ENCODE results near the gene TREM1. TPM values are rescaled to one million over a fixed set of nuclear protein-coding genes. Genes with fewer than 3 reads are reported as not detected.

Gene TREM1
- total RNA-seq: 0.92 TPM
- long read RNA-seq: 0 reads

- intact Hi-C loops (cut with micrococcal nuclease): no loop called here
- ATAC-seq (peak; percentile 80), DNase-seq (peak; percentile 53)
These were observed at the start of gene TREM1 for GRCh38 chr6:41286544-41287346. Gene TREM1, minus strand, starts transcription at chr6:41286682. Its CDS starts 27 bp downstream, at chr6:41286655.

GRCh38 chr6:41335943-41336342 is 49.5 kb upstream of the TREM1 start:
- ATAC-seq: no peak
- intact Hi-C loops (cut with micrococcal nuclease): no loop called here
- DNase-seq: no peak

- DNase-seq (no peak), ATAC-seq (no peak)
- intact Hi-C loops (cut with micrococcal nuclease): no loop called here
These were observed 48.8 kb upstream of the TREM1 start, which contains the start of gene NCR2 for GRCh38 chr6:41335296-41335695. Gene NCR2, plus strand, starts transcription at chr6:41335608. Its CDS starts 269 bp downstream, at chr6:41335877.

GRCh38 chr6:41334482-41335040 is 48.1 kb upstream of the TREM1 start:
- ATAC-seq (no peak), DNase-seq (no peak)

GRCh38 chr6:41332842-41333736 is 46.6 kb upstream of the TREM1 start:
- DNase-seq (no peak), ATAC-seq (no peak)
- intact Hi-C loops (cut with micrococcal nuclease): no loop called here

More at GRCh38 chr6:41334482-41335040, 48.1 kb upstream of the TREM1 start:
- intact Hi-C loops (cut with micrococcal nuclease): no loop called here

GRCh38 chr6:41332241-41332640 is 45.8 kb upstream of the TREM1 start:
- no peak for ATAC-seq
- intact Hi-C loops (cut with micrococcal nuclease): no loop called here
- DNase-seq: no peak

- DNase-seq: no peak
- ATAC-seq: no peak
- intact Hi-C loops (cut with micrococcal nuclease): no loop called here
These were observed 45.1 kb upstream of the TREM1 start for GRCh38 chr6:41331401-41332150.

- DNase-seq (no peak), ATAC-seq (no peak)
- intact Hi-C loops (cut with micrococcal nuclease): no loop called here
These were observed 40.7 kb upstream of the TREM1 start for GRCh38 chr6:41327177-41327576.

GRCh38 chr6:41326092-41326491 is 39.6 kb upstream of the TREM1 start:
- intact Hi-C loops (cut with micrococcal nuclease): no loop called here
- ATAC-seq (no peak), DNase-seq (no peak)

- intact Hi-C loops (cut with micrococcal nuclease): no loop called here
- no peak for ATAC-seq
- no peak for DNase-seq
These were observed 39.1 kb upstream of the TREM1 start for GRCh38 chr6:41325446-41326066.

- DNase-seq: no peak
- no peak for ATAC-seq
- intact Hi-C loops (cut with micrococcal nuclease): no loop called here
These were observed 34.7 kb upstream of the TREM1 start for GRCh38 chr6:41321183-41321582.

- intact Hi-C loops (cut with micrococcal nuclease): no loop called here
- ATAC-seq: peak; percentile 99
- peak; percentile 88 for DNase-seq
These were observed 32.4 kb upstream of the TREM1 start for GRCh38 chr6:41318654-41319565.

- intact Hi-C loops (cut with micrococcal nuclease): no loop called here
- no peak for ATAC-seq
- no peak for DNase-seq
These were observed 31.8 kb upstream of the TREM1 start for GRCh38 chr6:41318261-41318653.

- DNase-seq: no peak
- intact Hi-C loops (cut with micrococcal nuclease): no loop called here
- ATAC-seq: no peak
These were observed 29.6 kb upstream of the TREM1 start for GRCh38 chr6:41315943-41316620.

GRCh38 chr6:41315203-41315602 is 28.7 kb upstream of the TREM1 start:
- intact Hi-C loops (cut with micrococcal nuclease): no loop called here
- DNase-seq (no peak), ATAC-seq (no peak)

GRCh38 chr6:41306187-41306854 is 19.8 kb upstream of the TREM1 start:
- intact Hi-C loops (cut with micrococcal nuclease): no loop called here
- no peak for ATAC-seq
- no peak for DNase-seq

- intact Hi-C loops (cut with micrococcal nuclease): no loop called here
- DNase-seq (no peak), ATAC-seq (no peak)
These were observed 16.2 kb upstream of the TREM1 start for GRCh38 chr6:41302638-41303037.
